ENCODE data around the gene PACC1. TPM values are rescaled to one million over a fixed set of nuclear protein-coding genes. Genes with fewer than 3 reads are reported as not detected.

The PACC1 gene
- total and polyA plus RNA-seq, 4 donors, result 2.8 to 8.1 (median 6.8) TPM

GRCh38 chr1:212317916-212318315 lies 96.8 kb downstream of the PACC1 start:
- no peak overlapping the region for H3K9ac ChIP-seq (ENCODE audit: insufficient read depth in 1 of 2, low read length in 2 of 2)
- H3K4me3 ChIP-seq, result no peak overlapping the region
- H3K27ac ChIP-seq (ENCODE audit: low read depth in 1 of 2, low read length in 1 of 2), result no peak overlapping the region
- H3K4me1 ChIP-seq (ENCODE audit: control insufficient read depth in 5 of 5, insufficient read depth in 5 of 5, low read length in 5 of 5), result peaks cover 0 to 18% (median 0%) of the 10 kb centered on the region in 5 donors
- H3K9me3 ChIP-seq (ENCODE audit: control insufficient read depth in 4 of 4, insufficient read depth in 3 of 4, low read length in 3 of 4), result no peaks in the 10 kb centered on the region
- 75 to 81% methylated on average over 2 of the region's 2 CpGs for WGBS, 2 donors
- no peaks in the 10 kb centered on the region for H3K36me3 ChIP-seq (ENCODE audit: control insufficient read depth in 4 of 4, insufficient read depth in 4 of 4, low read length in 4 of 4)
- H3K27me3 ChIP-seq (ENCODE audit: control insufficient read depth in 3 of 3, insufficient read depth in 3 of 3, low read length in 2 of 3), result no peaks in the 10 kb centered on the region
- DNase-seq, result no peak
- no peak for TF ChIP-seq CTCF (IDR thresholded peaks at IDR 0.05; ENCODE audit: control extremely low read depth, extremely low read depth)
- no peak for ATAC-seq (ENCODE audit: insufficient read depth, low FRiP score)

DNA sequence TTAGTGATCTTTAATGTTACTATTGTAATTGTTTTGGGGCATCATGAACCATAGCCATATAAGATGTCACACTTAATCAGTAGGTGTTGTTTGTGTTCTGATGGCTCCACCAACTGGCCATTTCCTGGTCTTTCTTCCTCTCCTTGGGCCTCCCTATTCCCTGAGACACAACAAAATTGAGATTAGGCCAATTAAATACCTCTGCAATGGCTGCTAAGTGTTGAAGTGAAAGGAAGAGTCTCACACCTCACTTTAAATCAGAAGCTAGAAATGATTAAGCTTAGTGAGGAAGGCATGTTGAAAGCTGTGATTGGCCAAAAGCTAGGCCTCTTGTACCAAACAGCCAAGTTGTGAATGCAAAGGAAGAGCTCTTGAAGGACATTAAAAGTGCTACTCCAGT lies 98.8 kb downstream of the PACC1 start:
- ATAC-seq (ENCODE audit: insufficient read depth, low FRiP score), result peak; percentile 86

DNA sequence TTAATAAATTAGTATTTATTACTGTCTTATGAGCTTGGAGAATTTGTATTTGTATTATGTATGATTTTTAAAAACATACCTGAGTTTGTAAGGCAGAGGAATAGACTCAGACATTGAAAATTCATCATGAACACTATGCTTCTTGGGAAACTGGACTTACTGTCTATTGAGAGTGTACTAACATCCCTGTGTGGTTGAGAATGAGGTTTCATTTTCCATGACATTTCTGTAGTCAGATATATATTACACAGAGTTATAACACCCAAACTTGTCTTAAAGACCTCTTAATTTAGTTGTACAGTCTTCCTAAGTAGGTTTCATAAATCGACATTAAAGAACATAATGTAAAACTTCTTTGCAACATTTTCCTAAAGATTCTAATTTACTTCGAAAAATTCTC lies 99.5 kb downstream of the PACC1 start:
- 86 to 87% methylated on average over 2 of the region's 2 CpGs for WGBS, 2 donors
- no peak overlapping the region for H3K27ac ChIP-seq (ENCODE audit: low read depth in 1 of 2, low read length in 1 of 2)
- H3K4me3 ChIP-seq, result no peak overlapping the region
- no peak for ATAC-seq (ENCODE audit: insufficient read depth, low FRiP score)
- no peak for TF ChIP-seq CTCF (IDR thresholded peaks at IDR 0.05; ENCODE audit: control extremely low read depth, extremely low read depth)
- H3K9ac ChIP-seq (ENCODE audit: insufficient read depth in 1 of 2, low read length in 2 of 2), result no peak overlapping the region
- DNase-seq, result no peak
- H3K9me3 ChIP-seq (ENCODE audit: control insufficient read depth in 4 of 4, insufficient read depth in 3 of 4, low read length in 3 of 4), result peaks cover 0 to 8% (median 0%) of the 10 kb centered on the region in 4 donors
- H3K4me1 ChIP-seq (ENCODE audit: control insufficient read depth in 5 of 5, insufficient read depth in 5 of 5, low read length in 5 of 5), result peaks cover 0 to 23% (median 0%) of the 10 kb centered on the region in 5 donors
- no peaks in the 10 kb centered on the region for H3K27me3 ChIP-seq (ENCODE audit: control insufficient read depth in 3 of 3, insufficient read depth in 3 of 3, low read length in 2 of 3)
- H3K36me3 ChIP-seq (ENCODE audit: control insufficient read depth in 4 of 4, insufficient read depth in 4 of 4, low read length in 4 of 4), result peaks cover 0 to 2% (median 0%) of the 10 kb centered on the region in 4 donors

More for the DNA sequence above, 98.8 kb downstream of the PACC1 start:
- Histone ChIP-seq H3K36me3 (ENCODE audit: control insufficient read depth in 4 of 4, insufficient read depth in 4 of 4, low read length in 4 of 4) (no peaks in the 10 kb centered on the region), H3K27me3 (ENCODE audit: control insufficient read depth in 3 of 3, insufficient read depth in 3 of 3, low read length in 2 of 3) (no peaks in the 10 kb centered on the region), H3K9ac (ENCODE audit: insufficient read depth in 1 of 2, low read length in 2 of 2) (no peak overlapping the region), H3K4me1 (ENCODE audit: control insufficient read depth in 5 of 5, insufficient read depth in 5 of 5, low read length in 5 of 5) (peaks cover 0 to 18% (median 0%) of the 10 kb centered on the region in 5 donors), H3K9me3 (ENCODE audit: control insufficient read depth in 4 of 4, insufficient read depth in 3 of 4, low read length in 3 of 4) (peaks cover 0 to 8% (median 0%) of the 10 kb centered on the region in 4 donors), H3K4me3 (no peak overlapping the region), H3K27ac (ENCODE audit: low read depth in 1 of 2, low read length in 1 of 2) (no peak overlapping the region)
- peak in 2 of 3 donors; percentile 15 to 20 for DNase-seq
- no peak for TF ChIP-seq CTCF (IDR thresholded peaks at IDR 0.05; ENCODE audit: control extremely low read depth, extremely low read depth)

Small RNAs within 50 kb of the gene (small RNA-seq; reads per million reads assigned to genes)
- gene SNORA16B (ENCODE audit: low replicate concordance), result not detected

Other genes with a start within 250 kb of the PACC1 start
- gene PPP2R5A, start 129.5 kb downstream of the PACC1 start, total RNA-seq, result 100 to 1,000 TPM in 1 of 2 donors, 10 to 100 TPM in 1; 62.9 to 143 TPM
- gene PPP2R5A, start 129.5 kb downstream of the PACC1 start, polyA plus RNA-seq, result 10 to 100 TPM; 31.3 to 45.7 TPM
- 10 to 100 TPM; 27.1 to 52.8 TPM for gene NENF, start 18.0 kb upstream of the PACC1 start, total RNA-seq
- 10 to 100 TPM; 34.1 to 94.7 TPM for gene NENF, start 18.0 kb upstream of the PACC1 start, polyA plus RNA-seq
- 10 to 100 TPM; 15.9 to 44.1 TPM for gene ATF3, start 193.9 kb upstream of the PACC1 start, total RNA-seq
- 10 to 100 TPM; 22.3 to 26.5 TPM for gene ATF3, start 193.9 kb upstream of the PACC1 start, polyA plus RNA-seq